Measurements from ENCODE around the gene PTER.

DNA sequence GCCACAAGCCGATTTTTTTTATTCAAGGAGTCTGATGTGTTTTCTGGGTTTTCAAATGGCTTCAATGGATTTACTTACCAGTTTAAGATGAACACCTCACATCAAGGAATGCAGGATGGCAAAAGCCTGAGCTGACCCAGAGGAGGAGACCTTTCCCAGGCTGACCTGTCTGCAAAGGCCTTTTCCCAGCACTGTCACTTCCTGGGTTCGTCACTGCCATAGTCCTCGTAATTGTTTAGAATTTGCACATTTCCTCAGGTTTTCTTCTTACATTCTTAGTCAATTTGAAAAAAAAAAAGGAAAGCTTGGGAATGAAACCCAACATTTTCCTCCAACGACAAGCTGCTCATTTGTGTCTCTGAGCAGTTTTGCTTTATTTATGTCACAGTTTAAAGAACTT, 42.0 kb downstream of the PTER start:
- no peak for TF ChIP-seq EZH2 (IDR thresholded peaks at IDR 0.05; ENCODE audit: insufficient read depth, low read length)
- TF ChIP-seq, protein P1, sequence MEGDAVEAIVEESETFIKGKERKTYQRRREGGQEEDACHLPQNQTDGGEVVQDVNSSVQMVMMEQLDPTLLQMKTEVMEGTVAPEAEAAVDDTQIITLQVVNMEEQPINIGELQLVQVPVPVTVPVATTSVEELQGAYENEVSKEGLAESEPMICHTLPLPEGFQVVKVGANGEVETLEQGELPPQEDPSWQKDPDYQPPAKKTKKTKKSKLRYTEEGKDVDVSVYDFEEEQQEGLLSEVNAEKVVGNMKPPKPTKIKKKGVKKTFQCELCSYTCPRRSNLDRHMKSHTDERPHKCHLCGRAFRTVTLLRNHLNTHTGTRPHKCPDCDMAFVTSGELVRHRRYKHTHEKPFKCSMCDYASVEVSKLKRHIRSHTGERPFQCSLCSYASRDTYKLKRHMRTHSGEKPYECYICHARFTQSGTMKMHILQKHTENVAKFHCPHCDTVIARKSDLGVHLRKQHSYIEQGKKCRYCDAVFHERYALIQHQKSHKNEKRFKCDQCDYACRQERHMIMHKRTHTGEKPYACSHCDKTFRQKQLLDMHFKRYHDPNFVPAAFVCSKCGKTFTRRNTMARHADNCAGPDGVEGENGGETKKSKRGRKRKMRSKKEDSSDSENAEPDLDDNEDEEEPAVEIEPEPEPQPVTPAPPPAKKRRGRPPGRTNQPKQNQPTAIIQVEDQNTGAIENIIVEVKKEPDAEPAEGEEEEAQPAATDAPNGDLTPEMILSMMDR (IDR thresholded peaks at IDR 0.05; ENCODE audit: insufficient read depth, low read depth, low read length) = no peak

Measured in astrocyte (in vitro differentiated cells and primary cell).